Keratinocyte (primary cell): ENCODE results near the gene CSRP1.

ENCODE experiments used
- CTCF ChIP-seq, 3 experiments: IDR thresholded peaks in 1 of 3; conservative IDR thresholded peaks in 1 of 3; optimal IDR thresholded peaks in 1 of 3; 2 replicates in 2 of 3; 3 replicates in 1 of 3; pipeline versions ENCODE3 to v1.5.1; 2011; ENCODE audit warnings: low read length in 3 of 3, mild to moderate bottlenecking in 3 of 3, moderate library complexity in 2 of 3, control low read depth in 1 of 3, inconsistent platforms in 1 of 3; ENCODE audit not compliant: insufficient read depth in 2 of 3; ENCODE audit errors: extremely low read depth in 1 of 3
- EZH2 ChIP-seq: IDR thresholded peaks from one replicate; pipeline ENCODE4 v1.6.1; 2012; ENCODE audit warnings: inconsistent platforms, mild to moderate bottlenecking, low read length, moderate library complexity

- no peak for TF ChIP-seq CTCF (optimal IDR thresholded peaks at IDR 0.05 in 1 of 3, IDR thresholded peaks at IDR 0.05 in 1 of 3, conservative IDR thresholded peaks at IDR 0.05 in 1 of 3; ENCODE audit: extremely low read depth in 1 of 3, insufficient read depth in 2 of 3, low read length in 3 of 3)
- no peak for TF ChIP-seq EZH2
These were observed 29.6 kb upstream of the CSRP1 start for GRCh38 chr1:201536558-201536957.
